ENCODE results near the gene FAM221B. TPM values are rescaled to one million over a fixed set of nuclear protein-coding genes. Genes with fewer than 3 reads are reported as not detected.

The FAM221B gene
- polyA plus RNA-seq, 4 donors = 0.09 TPM; not detected in 3

DNA sequence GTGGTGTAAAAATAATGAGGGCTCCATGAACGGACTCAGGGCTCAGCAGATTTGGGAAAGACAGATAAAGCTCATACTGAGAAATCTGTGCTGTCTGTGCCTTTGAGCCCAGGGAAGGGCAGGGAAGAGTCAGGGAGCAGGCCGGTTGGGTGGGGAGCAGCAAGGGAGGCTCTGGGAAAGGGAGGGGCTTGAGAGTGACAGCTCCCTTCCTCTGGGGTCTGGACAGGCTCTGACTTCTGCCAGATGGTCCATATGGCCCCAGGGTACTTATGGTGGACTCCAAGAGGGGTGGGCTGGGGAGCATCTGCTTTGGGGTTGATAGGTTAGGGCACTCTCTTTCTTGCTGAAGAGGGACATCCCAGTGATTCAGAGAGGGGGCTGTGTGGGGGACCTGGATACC lies 35.1 kb downstream of the FAM221B start:
- H3K27me3 ChIP-seq (ENCODE audit: control insufficient read depth in 3 of 3, insufficient read depth in 3 of 3, low read length in 3 of 3) = no peaks in the 10 kb centered on the region
- no peak overlapping the region for H3K27ac ChIP-seq (ENCODE audit: low read depth in 1 of 3, low read length in 2 of 3)
- no peak overlapping the region for H3K4me3 ChIP-seq (ENCODE audit: low read depth in 1 of 3, low read length in 3 of 3)
- DNase-seq (no peak), FAIRE-seq (no peak)
- peaks cover 0 to 37% (median 0%) of the 10 kb centered on the region in 3 donors for H3K36me3 ChIP-seq (ENCODE audit: control insufficient read depth in 3 of 3, insufficient read depth in 2 of 3, low read depth in 1 of 3, low read length in 3 of 3)
- 72 to 95% (median 89%) methylated on average over 2 of the region's 2 CpGs for WGBS, 3 donors
- peaks cover 0 to 8% (median 0%) of the 10 kb centered on the region in 3 donors for H3K4me1 ChIP-seq (ENCODE audit: control insufficient read depth in 3 of 3, insufficient read depth in 2 of 3, low read depth in 1 of 3, low read length in 2 of 3)
- no peaks in the 10 kb centered on the region for H3K9me3 ChIP-seq (ENCODE audit: control insufficient read depth in 2 of 2, insufficient read depth in 1 of 2, low read depth in 1 of 2, low read length in 1 of 2)

DNA sequence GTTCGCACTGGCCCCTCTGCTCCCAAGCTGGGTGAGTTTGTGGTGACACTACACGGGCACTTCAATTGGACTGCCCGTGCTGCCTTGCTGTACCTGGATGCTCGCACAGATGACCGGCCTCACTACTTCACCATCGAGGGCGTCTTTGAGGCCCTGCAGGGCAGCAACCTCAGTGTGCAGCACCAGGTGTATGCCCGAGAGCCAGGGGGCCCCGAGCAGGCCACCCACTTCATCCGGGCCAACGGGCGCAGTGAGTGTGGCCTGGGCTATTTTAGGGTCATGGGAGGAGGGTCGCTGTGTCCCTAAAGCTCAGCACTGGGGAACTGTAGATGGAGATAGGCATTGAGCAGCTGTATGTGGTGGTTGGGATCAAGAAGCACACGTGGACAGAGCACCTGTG lies 35.7 kb downstream of the FAM221B start:
- WGBS, 3 donors = 91 to 96% (median 95%) methylated on average over 14 of the region's 14 CpGs
- Histone ChIP-seq H3K4me3 (ENCODE audit: low read depth in 1 of 3, low read length in 3 of 3) (no peak overlapping the region), H3K4me1 (ENCODE audit: control insufficient read depth in 3 of 3, insufficient read depth in 2 of 3, low read depth in 1 of 3, low read length in 2 of 3) (peaks cover 0 to 8% (median 0%) of the 10 kb centered on the region in 3 donors), H3K27ac (ENCODE audit: low read depth in 1 of 3, low read length in 2 of 3) (no peak overlapping the region), H3K36me3 (ENCODE audit: control insufficient read depth in 3 of 3, insufficient read depth in 2 of 3, low read depth in 1 of 3, low read length in 3 of 3) (peaks cover 0 to 40% (median 0%) of the 10 kb centered on the region in 3 donors), H3K9me3 (ENCODE audit: control insufficient read depth in 2 of 2, insufficient read depth in 1 of 2, low read depth in 1 of 2, low read length in 1 of 2) (no peaks in the 10 kb centered on the region), H3K27me3 (ENCODE audit: control insufficient read depth in 3 of 3, insufficient read depth in 3 of 3, low read length in 3 of 3) (no peaks in the 10 kb centered on the region)
- DNase-seq (no peak), FAIRE-seq (no peak)

DNA sequence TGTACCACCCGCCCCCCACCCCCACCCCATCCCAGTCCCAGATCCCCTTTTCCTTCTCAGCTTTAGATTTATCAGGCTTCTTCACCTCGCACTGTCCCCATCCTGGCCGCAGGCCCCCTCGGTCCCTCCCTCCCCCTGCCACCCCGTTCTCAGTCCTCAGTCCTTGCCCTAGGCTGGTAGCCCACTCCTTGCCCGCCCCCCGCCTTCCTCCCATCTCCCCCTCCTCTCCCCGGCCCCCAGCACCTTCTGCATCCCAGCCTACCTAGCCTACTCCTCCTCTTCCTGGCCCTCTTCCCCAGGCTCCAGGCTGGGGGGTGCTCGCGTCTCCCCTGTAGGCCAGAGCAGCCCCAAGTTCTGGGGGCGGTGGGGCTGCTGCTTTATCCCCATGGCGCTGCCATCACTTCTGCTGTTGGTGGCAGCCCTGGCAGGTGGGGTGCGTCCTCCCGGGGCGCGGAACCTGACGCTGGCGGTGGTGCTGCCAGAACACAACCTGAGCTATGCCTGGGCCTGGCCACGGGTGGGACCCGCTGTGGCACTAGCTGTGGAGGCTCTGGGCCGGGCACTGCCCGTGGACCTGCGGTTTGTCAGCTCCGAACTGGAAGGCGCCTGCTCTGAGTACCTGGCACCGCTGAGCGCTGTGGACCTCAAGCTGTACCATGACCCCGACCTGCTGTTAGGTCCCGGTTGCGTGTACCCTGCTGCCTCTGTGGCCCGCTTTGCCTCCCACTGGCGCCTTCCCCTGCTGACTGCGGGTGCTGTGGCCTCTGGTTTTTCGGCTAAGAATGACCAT lies 36.3 kb downstream of the FAM221B start:
- H3K9me3 ChIP-seq (ENCODE audit: control insufficient read depth in 2 of 2, insufficient read depth in 1 of 2, low read depth in 1 of 2, low read length in 1 of 2) = no peaks in the 10 kb centered on the region
- FAIRE-seq = no peak
- WGBS, 3 donors = 86 to 92% (median 91%) methylated on average over 33 to 34 of the region's 34 CpGs
- DNase-seq = no peak
- H3K4me1 ChIP-seq (ENCODE audit: control insufficient read depth in 3 of 3, insufficient read depth in 2 of 3, low read depth in 1 of 3, low read length in 2 of 3) = peaks cover 0 to 8% (median 0%) of the 10 kb centered on the region in 3 donors
- no peaks in the 10 kb centered on the region for H3K27me3 ChIP-seq (ENCODE audit: control insufficient read depth in 3 of 3, insufficient read depth in 3 of 3, low read length in 3 of 3)
- H3K4me3 ChIP-seq (ENCODE audit: low read depth in 1 of 3, low read length in 3 of 3) = peak overlapping the region in 2 of 3 donors; percentile 24 to 37
- peaks cover 0 to 40% (median 0%) of the 10 kb centered on the region in 3 donors for H3K36me3 ChIP-seq (ENCODE audit: control insufficient read depth in 3 of 3, insufficient read depth in 2 of 3, low read depth in 1 of 3, low read length in 3 of 3)
- H3K27ac ChIP-seq (ENCODE audit: low read depth in 1 of 3, low read length in 2 of 3) = no peak overlapping the region

DNA sequence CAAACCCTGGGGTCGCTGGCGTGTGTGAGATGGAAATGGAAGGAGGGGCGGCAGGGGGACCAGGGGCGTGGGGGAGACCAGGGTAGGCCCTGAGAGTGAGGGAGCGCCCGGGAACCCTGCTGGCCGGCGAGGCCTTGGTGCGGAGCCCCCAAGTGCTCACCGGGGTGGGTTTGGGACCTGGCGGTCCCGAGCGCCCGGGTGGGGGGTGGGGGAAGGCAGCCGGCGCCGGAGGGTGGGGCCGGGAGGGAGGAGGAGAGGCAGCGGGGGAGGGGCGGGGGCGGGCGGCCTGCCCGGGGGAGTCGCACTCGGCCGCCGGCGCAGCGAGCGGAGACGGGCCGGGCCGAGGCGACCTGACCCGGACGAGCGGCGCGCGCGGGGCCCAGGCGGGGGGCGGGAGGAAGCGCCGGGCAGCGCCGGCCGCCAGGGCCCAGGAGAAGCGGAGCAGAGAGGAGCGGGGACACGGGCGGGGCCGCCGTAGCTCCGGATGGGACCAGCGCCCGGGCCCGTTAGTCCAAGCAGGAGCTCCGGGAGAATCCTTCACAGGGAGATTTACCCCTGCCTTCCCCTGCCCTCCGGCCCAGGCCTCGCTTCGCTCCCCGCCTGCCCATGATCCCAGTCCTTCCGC lies 37.1 kb downstream of the FAM221B start, which contains the start of gene NPR2:
NPR2 (plus strand) TSS at position 295 of the 625 bp plus-strand sequence. CDS start 818 bp downstream, outside the sequence.
- no peaks in the 10 kb centered on the region for H3K27me3 ChIP-seq (ENCODE audit: control insufficient read depth in 3 of 3, insufficient read depth in 3 of 3, low read length in 3 of 3)
- 20 to 57% (median 35%) methylated on average over 26 to 64 of the region's 64 CpGs for WGBS, 3 donors
- H3K36me3 ChIP-seq (ENCODE audit: control insufficient read depth in 3 of 3, insufficient read depth in 2 of 3, low read depth in 1 of 3, low read length in 3 of 3) = peaks cover 0 to 39% (median 0%) of the 10 kb centered on the region in 3 donors
- DNase-seq = peak in 1 of 2 donors; percentile 49
- H3K4me1 ChIP-seq (ENCODE audit: control insufficient read depth in 3 of 3, insufficient read depth in 2 of 3, low read depth in 1 of 3, low read length in 2 of 3) = peaks cover 0 to 8% (median 0%) of the 10 kb centered on the region in 3 donors
- H3K27ac ChIP-seq (ENCODE audit: low read depth in 1 of 3, low read length in 2 of 3) = peak within 1 kb of the TSS in 2 of 3 donors; percentile 9 to 48
- H3K4me3 ChIP-seq (ENCODE audit: low read depth in 1 of 3, low read length in 3 of 3) = peak within 1 kb of the TSS; percentile 8 to 37 (median 24)
- no peak for FAIRE-seq
- no peaks in the 10 kb centered on the region for H3K9me3 ChIP-seq (ENCODE audit: control insufficient read depth in 2 of 2, insufficient read depth in 1 of 2, low read depth in 1 of 2, low read length in 1 of 2)

DNA sequence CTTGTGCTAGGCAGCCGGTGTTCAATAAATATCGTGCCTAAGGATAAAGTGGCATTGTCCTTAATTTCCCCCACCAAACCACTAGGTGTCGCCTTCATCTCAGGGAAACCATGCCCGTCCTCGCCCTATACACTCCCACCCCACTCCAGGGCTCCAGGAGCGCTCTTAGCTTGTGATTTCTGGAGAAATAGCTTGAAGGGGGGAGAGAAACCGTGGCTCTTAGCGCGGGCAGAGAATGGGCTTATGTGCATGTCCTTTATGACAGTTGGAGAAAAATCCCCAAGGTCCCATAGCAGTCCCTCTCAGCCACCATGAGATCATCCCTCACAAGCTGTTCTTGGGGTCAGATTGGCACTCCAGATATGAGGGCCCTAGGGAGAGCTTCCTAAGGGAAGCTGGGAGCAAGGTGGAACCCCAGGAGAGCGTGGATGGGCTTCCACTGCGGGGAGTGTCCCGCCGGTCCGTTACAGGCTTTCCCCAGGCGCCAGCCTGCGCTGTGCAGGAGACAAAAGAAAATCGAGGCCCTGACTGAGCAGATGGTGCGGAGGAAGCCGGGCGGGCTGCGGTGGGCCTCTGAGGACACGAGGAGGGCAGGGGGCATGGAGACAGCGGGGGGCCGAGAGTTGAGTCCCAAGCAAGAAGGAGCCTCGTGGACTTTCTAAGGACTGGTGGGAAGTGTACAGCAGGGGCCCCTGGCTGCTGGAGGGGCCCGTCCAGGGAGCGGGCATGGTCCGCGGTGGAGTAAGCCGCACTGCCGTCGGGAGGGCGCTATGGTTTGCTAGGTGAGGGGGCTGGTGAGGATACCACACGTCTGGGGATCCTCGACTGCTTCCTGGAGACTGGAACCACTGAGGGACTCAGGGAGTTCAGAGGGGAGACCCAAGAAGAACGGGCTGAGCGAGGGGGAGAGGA lies 37.9 kb downstream of the FAM221B start:
- Histone ChIP-seq H3K27ac (ENCODE audit: low read depth in 1 of 3, low read length in 2 of 3) (peak overlapping the region in 2 of 3 donors; percentile 9 to 19), H3K4me3 (ENCODE audit: low read depth in 1 of 3, low read length in 3 of 3) (peak overlapping the region in 1 of 3 donors; percentile 16)

DNA sequence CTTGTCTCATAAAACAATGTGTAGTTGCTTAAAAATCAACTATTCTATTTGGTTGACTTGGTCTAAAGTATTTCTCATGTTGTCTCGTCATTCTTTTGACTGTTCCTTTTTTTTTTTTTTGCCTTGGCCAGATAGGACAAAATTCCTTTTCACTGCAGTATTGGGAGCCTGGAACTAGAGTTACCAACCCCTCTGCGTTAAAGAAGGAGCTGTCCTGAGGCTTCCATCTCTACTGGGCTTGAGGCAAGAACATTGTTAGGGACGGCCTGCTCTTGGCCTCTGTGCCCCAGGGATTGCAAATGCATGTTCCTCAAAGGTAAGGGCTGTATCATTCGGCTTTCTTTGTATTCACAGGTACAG lies 38.5 kb downstream of the FAM221B start:
- H3K4me1 ChIP-seq (ENCODE audit: control insufficient read depth in 3 of 3, insufficient read depth in 2 of 3, low read depth in 1 of 3, low read length in 2 of 3) = peaks cover 0 to 8% (median 0%) of the 10 kb centered on the region in 3 donors
- H3K36me3 ChIP-seq (ENCODE audit: control insufficient read depth in 3 of 3, insufficient read depth in 2 of 3, low read depth in 1 of 3, low read length in 3 of 3) = peaks cover 0 to 44% (median 2%) of the 10 kb centered on the region in 3 donors
- H3K4me3 ChIP-seq (ENCODE audit: low read depth in 1 of 3, low read length in 3 of 3) = no peak overlapping the region
- WGBS, 3 donors = 34 to 38% (median 36%) methylated on average over 4 of the region's 4 CpGs
- H3K27me3 ChIP-seq (ENCODE audit: control insufficient read depth in 3 of 3, insufficient read depth in 3 of 3, low read length in 3 of 3) = no peaks in the 10 kb centered on the region
- no peak overlapping the region for H3K27ac ChIP-seq (ENCODE audit: low read depth in 1 of 3, low read length in 2 of 3)
- DNase-seq (no peak), FAIRE-seq (no peak)
- no peaks in the 10 kb centered on the region for H3K9me3 ChIP-seq (ENCODE audit: control insufficient read depth in 2 of 2, insufficient read depth in 1 of 2, low read depth in 1 of 2, low read length in 1 of 2)

More for the DNA sequence above, 37.9 kb downstream of the FAM221B start:
- FAIRE-seq (no peak), DNase-seq (peak; percentile 76 to 84)
- Histone ChIP-seq H3K4me1 (ENCODE audit: control insufficient read depth in 3 of 3, insufficient read depth in 2 of 3, low read depth in 1 of 3, low read length in 2 of 3) (peaks cover 0 to 8% (median 0%) of the 10 kb centered on the region in 3 donors), H3K9me3 (ENCODE audit: control insufficient read depth in 2 of 2, insufficient read depth in 1 of 2, low read depth in 1 of 2, low read length in 1 of 2) (no peaks in the 10 kb centered on the region), H3K36me3 (ENCODE audit: control insufficient read depth in 3 of 3, insufficient read depth in 2 of 3, low read depth in 1 of 3, low read length in 3 of 3) (peaks cover 0 to 41% (median 2%) of the 10 kb centered on the region in 3 donors), H3K27me3 (ENCODE audit: control insufficient read depth in 3 of 3, insufficient read depth in 3 of 3, low read length in 3 of 3) (no peaks in the 10 kb centered on the region)
- 51 to 66% (median 66%) methylated on average over 37 of the region's 37 CpGs for WGBS, 3 donors

DNA sequence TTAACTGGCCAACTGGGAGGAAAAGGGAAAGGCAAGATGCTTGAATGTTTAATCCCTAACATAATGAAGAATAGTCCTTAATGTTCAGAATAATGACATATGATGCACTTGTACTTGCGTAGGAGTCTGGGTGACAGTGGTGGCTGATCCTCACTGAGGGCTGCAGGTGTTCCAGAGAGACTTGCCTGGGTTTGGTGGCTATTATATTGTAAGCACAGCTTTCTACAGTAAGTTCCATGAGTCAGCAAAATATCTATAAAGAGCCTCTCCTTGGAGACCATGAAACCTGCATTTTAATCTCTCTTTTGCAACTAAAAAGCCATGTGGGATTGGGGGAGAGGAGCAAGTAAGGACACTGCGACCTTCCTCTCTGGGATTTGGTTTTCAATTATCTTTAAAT lies 39.0 kb downstream of the FAM221B start:
- no peak for FAIRE-seq

DNA sequence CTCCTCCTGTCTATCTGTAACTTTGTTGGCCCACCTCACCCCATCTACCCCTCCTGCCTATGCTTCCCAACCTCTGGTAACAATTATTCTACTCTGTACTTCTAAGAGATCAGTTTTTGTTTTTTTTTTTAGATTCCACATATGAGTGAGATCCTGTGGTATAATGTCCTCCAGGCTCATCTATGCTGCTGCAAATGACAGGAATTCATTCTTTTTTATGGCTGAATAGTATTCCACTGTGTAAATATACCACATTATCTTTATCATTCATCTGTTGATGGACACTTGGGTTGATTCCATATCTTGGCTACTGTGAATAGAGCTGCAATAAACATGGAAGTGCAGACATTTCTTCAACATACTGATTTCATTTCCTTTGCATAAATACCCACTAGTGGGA lies 45.1 kb downstream of the FAM221B start:
- Histone ChIP-seq H3K27ac (ENCODE audit: low read depth in 1 of 3, low read length in 2 of 3) (no peak overlapping the region), H3K4me1 (ENCODE audit: control insufficient read depth in 3 of 3, insufficient read depth in 2 of 3, low read depth in 1 of 3, low read length in 2 of 3) (no peaks in the 10 kb centered on the region), H3K36me3 (ENCODE audit: control insufficient read depth in 3 of 3, insufficient read depth in 2 of 3, low read depth in 1 of 3, low read length in 3 of 3) (peaks cover 0 to 17% (median 5%) of the 10 kb centered on the region in 3 donors), H3K4me3 (ENCODE audit: low read depth in 1 of 3, low read length in 3 of 3) (no peak overlapping the region), H3K9me3 (ENCODE audit: control insufficient read depth in 2 of 2, insufficient read depth in 1 of 2, low read depth in 1 of 2, low read length in 1 of 2) (no peaks in the 10 kb centered on the region), H3K27me3 (ENCODE audit: control insufficient read depth in 3 of 3, insufficient read depth in 3 of 3, low read length in 3 of 3) (no peaks in the 10 kb centered on the region)
- no peak for DNase-seq
- no peak for FAIRE-seq

More for the DNA sequence above, 39.0 kb downstream of the FAM221B start:
- Histone ChIP-seq H3K9me3 (ENCODE audit: control insufficient read depth in 2 of 2, insufficient read depth in 1 of 2, low read depth in 1 of 2, low read length in 1 of 2) (no peaks in the 10 kb centered on the region), H3K36me3 (ENCODE audit: control insufficient read depth in 3 of 3, insufficient read depth in 2 of 3, low read depth in 1 of 3, low read length in 3 of 3) (peaks cover 0 to 46% (median 2%) of the 10 kb centered on the region in 3 donors), H3K27me3 (ENCODE audit: control insufficient read depth in 3 of 3, insufficient read depth in 3 of 3, low read length in 3 of 3) (no peaks in the 10 kb centered on the region), H3K4me1 (ENCODE audit: control insufficient read depth in 3 of 3, insufficient read depth in 2 of 3, low read depth in 1 of 3, low read length in 2 of 3) (peaks cover 0 to 8% (median 0%) of the 10 kb centered on the region in 3 donors), H3K4me3 (ENCODE audit: low read depth in 1 of 3, low read length in 3 of 3) (no peak overlapping the region), H3K27ac (ENCODE audit: low read depth in 1 of 3, low read length in 2 of 3) (no peak overlapping the region)
- 93 to 98% (median 98%) methylated on average over 2 of the region's 2 CpGs for WGBS, 3 donors
- no peak for DNase-seq
